ENCODE measurements around the gene COL13A1.

The COL13A1 gene

DNA sequence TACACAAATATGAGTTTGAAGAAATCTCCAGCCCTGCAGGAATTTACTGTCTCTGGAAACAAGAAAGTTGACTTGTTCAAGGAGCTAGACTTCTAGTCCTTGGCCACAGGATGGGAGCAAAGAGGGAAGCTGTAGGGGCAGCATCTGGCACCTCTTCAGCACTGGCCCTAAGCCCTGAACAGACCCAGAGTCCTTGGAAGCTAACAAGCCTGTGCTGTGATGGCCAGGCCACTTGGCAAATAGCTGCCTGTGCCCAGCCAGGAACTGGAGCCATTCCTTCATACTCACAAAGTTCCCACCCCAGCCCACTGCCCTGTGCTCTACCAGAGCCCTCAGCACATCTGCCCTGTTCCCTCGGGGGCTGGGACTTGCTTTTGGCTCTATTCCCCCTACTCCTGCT, 9.4 kb upstream of the COL13A1 start:
- no peak for DNase-seq (ENCODE audit: low spot score)

- no peak for DNase-seq (ENCODE audit: low spot score)
Observed at GRCh38 chr10:69794673-69795072, 7.0 kb upstream of the COL13A1 start.

- no peak for DNase-seq (ENCODE audit: low spot score)
Observed at GRCh38 chr10:69795242-69795934, 6.3 kb upstream of the COL13A1 start.

DNA sequence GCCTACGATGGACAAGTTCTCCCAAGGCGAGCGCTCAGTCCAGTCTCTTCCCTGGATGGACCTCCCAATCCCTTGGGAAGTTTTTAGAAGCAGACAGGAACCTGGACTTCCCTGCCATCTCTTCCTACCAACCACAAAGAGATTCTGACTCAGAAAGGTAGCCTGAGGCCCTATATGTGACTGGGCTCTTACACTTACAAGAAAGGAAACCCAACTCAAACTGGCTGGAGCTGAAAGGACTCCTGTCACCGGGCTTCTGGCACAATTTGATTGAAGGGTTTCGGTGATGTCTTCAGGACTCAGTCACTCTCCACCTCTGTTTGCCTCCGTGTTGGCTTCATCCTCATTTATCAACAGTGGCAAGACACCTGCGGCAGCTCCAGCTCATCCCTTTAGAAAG, 3.7 kb upstream of the COL13A1 start:
- no peak for DNase-seq (ENCODE audit: low spot score)

GRCh38 chr10:69800109-69800508, 1.6 kb upstream of the COL13A1 start:
- DNase-seq (ENCODE audit: low spot score) = peak; percentile 73

DNA sequence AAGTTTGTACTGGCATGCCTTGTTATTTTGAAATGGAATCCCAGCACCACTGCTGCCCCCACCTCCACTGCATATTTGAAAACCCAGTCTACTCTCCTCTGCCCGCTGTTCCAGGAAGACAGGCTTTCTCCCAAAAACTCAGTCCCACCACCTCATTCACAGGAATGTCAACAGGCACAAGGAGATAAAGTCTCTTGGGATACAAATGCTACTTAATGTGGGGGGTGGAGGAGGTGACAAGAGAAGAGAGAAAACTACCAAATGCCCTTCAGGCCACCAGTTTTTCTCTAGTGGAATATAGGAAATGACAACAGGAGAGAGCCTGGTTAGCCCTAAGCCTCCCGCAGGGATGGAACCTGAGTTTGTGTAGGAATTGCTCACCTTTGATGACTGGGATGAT, 1.0 kb upstream of the COL13A1 start:
- no peak for DNase-seq (ENCODE audit: low spot score)

DNA sequence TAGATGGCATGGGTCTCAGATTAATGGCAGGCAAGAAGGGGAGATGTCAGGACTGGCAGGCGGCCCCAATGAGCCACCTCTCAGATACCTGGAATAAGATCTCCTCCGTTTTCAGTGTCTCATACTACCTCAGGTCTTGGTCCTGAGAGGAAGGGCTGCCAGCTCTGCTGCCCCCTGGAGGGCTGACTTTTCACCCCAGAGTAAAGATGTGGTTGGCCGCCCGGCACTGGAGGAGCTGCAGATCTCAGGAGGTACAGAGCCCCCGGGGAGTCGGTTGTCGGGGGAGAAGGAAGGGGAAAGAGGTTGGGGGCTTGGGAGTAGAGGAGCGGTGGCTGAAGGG, 642 bp upstream of the COL13A1 start:
- peak; percentile 76 for DNase-seq (ENCODE audit: low spot score)

- peak; percentile 76 for DNase-seq (ENCODE audit: low spot score)
Observed at GRCh38 chr10:69802424-69803161, 887 bp downstream of the COL13A1 start.

- no peak for DNase-seq (ENCODE audit: low spot score)
Observed at GRCh38 chr10:69803809-69804208, 2.1 kb downstream of the COL13A1 start.

- no peak for DNase-seq (ENCODE audit: low spot score)
Observed at GRCh38 chr10:69804775-69805174, 3.1 kb downstream of the COL13A1 start.

- peak; percentile 79 for DNase-seq (ENCODE audit: low spot score)
Observed at GRCh38 chr10:69807122-69807521, 5.4 kb downstream of the COL13A1 start.

DNA sequence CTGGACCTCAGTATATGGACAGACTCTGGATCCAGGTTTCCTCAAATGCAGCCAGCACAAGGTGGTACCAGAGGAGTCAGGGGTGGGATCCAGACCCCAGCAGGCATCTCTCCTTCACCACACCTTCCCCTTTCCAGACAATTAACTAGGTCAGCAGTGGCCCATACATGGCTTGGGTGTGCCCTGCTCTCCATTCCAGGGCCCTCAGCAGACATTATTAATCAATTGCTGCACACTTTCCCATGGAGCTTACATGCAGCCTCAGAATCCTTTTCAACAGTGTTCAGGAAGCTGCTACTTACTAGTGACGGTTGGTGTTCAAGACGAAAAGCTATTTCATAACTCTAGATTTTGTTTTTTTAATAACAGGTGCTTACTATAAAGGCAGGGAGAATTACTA, 6.0 kb downstream of the COL13A1 start:
- peak; percentile 55 for DNase-seq (ENCODE audit: low spot score)

DNA sequence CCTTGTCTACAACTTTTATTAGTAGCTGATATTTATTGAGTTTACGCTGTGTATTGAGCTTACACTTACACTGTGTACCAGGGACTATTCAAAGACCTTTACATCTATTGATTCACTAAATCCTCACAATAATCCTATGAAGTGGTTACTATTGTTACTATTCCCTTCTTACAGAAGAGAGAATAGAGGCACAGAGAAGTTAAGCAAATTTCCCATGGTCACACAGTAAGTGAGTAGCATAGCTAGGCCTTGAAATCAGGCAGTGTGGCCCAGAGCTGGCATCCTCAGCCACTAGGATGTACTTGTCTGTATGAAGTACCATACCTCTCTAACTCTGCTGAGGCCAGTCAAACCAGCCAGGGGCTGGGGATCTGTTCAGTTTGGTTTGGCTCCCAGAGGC, 7.6 kb downstream of the COL13A1 start:
- DNase-seq (ENCODE audit: low spot score) = no peak

GRCh38 chr10:69810097-69810496, 8.4 kb downstream of the COL13A1 start:
- DNase-seq (ENCODE audit: low spot score) = no peak

DNA sequence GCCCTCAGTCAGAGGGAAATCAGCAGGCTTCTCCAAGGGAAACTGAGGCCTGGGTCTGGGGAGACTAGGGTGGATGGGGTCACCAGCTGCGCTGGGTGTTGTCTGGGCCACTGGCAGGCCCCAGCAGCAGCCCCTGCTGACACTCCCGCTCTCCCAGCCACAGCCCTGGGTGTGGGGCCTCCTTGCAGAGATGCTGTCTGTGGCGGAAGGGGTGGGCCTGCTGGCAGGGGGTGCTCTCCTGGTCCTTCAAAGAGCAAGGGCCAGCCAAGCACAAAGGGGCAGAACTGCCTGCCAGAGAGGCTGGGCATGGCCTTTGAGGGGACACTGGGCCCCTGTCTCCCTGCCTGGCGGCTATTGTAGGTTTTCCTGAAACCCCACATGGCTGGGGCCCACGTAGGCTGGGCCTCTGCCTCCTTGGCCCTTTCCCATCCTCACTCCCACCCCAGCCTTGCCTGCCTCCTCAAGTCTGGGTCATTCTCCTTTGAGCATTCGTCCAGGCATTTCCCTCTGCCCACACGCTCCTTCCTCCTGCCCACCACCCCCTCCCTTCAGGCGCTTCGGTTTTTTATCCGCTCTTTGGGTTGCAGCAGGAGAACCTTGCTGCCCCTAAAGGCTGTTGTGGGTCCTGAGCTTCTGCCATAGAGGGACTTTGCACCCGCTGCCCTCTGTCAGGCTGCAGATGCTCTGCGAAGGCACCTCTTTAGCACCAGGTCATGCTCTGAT, 9.1 kb downstream of the COL13A1 start:
- no peak for DNase-seq (ENCODE audit: low spot score)

- no peak for DNase-seq (ENCODE audit: low spot score)
Observed at GRCh38 chr10:69813632-69814031, 11.9 kb downstream of the COL13A1 start.

GRCh38 chr10:69814251-69814650, 12.5 kb downstream of the COL13A1 start:
- no peak for DNase-seq (ENCODE audit: low spot score)

DNA sequence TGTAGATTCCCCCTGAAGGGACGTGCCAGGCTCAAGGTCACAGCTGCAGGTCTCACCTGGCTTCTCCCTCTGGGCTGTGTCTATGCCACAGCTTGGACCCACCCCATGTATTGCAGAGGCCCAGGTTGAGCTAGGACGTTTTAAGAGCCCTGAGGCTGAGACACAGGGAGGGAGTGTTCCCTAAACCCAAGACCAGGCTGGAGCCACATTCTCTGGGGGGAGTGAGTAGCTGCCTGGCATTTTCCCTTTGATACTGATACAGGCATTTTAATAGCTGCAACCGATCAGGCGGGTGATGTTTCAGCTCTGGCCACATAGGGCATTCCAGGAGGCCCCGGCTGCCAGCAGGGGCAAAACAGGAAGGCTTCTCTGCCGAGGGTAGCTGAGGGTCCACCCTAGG, 13.4 kb downstream of the COL13A1 start:
- DNase-seq (ENCODE audit: low spot score) = no peak

DNA sequence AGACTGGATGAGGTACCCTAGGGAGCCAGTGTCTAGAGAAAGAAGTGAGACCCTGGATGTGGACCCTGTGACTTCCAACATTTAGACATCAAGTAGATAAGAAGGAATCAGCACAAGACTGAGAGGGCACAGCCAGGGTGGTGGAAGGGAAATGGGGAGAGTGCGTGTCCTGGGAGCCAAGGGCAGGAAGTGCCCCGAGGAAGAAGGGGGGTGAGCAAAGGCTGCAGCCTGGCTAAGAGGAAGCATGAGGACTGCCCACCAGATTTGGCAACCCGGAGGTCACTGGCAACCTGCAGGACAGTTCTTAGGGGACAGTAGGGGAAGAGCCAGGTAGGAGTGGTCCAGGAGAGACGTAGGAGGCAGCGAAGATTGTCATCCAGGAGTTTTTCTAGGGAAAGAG, 14.8 kb downstream of the COL13A1 start:
- DNase-seq (ENCODE audit: low spot score) = no peak

DNA sequence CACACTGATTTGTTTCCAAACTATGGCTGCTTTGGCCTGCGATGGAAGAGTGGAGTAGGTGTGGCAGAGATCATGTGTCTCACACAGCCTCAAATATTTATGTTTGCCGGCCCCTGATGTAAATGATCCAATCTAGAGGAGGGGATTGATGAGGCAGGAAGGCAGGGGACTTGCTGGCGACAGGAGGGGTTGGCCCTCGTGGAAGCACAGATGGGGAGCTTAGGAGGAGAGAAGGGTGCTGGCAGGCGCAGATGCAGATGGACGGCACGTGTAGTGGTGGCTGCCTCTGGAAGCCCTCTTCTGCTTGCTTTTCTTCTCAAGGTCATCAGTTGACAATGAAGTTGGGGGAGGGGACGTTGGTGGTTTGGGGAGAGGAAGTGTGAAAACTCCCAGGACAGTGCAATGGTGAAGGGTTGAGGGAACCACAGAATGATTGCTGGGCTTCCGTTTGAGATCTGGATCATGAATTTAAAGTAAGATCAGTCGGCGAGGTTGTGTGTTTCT, 15.4 kb downstream of the COL13A1 start:
- DNase-seq (ENCODE audit: low spot score) = no peak

GRCh38 chr10:69818676-69819239, 17.1 kb downstream of the COL13A1 start:
- DNase-seq (ENCODE audit: low spot score) = no peak

DNA sequence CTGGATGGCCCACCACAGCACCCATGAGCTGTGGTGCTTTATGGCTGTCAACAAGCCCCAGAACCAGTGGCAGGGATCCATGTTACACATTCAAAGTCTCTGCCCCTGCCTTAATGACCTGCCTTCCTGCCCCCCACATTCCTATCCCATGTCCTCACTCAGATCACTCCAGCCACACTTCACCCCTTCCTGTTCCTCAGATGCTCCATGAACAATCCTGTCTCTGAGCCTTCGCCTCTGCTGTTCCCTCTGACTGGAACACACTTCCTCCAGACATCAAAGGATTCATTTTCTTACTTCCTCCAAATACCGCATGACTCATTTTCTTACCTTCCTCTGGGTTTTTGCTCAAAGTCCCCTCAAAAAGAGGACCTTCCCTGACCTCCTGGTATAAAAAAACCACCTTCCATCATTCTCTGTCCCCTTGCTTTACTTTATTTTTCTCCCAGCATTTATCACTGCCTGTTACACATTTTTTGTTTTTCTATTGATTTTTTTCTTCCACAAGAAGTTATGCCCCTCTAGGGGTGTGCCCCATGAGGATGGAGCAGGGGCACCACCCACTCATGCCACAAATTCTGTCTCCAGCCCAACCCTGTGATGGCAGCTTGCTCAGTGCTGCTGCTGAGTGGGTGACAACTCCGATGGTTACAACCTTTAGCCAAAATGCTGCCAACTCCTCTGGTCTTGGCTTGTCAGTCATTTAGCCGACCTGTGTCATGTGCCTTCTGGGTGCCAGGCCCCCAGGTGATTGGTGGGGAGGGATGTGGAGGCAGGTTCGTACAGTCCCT, 18.2 kb downstream of the COL13A1 start:
- DNase-seq (ENCODE audit: low spot score) = peak; percentile 46

All from AG20443 (cell line).